Stimulated activated naive CD8-positive, alpha-beta T cell treated with anti-CD3 and anti-CD28 coated beads, Interleukin-15, Interleukin-2, amounts not matched to agents 100 ng/mL and 50 ng/mL, for 24 hours (primary cell): Measurements from ENCODE around the gene CYP27A1.
"Not testable (repeated sequence)": the region's sequence is repeated elsewhere in the genome, so short reads cannot be mapped to it uniquely, and the experiment has no call there.

ENCODE experiments used
- H3K27ac Mint-ChIP-seq: one replicate; pipeline ENCODE4 v1.8.0; 2021; ENCODE audit warnings: mild to moderate bottlenecking, mixed read lengths
- H3K27me3 Mint-ChIP-seq: one replicate; pipeline ENCODE4 v1.8.0; 2021; ENCODE audit warnings: mixed read lengths
- H3K36me3 Mint-ChIP-seq: one replicate; pipeline ENCODE4 v1.8.0; 2021; ENCODE audit warnings: low read depth, mixed read lengths
- H3K4me1 Mint-ChIP-seq: one replicate; pipeline ENCODE4 v1.8.0; 2021; ENCODE audit warnings: low read depth, mixed read lengths
- H3K4me3 Mint-ChIP-seq: one replicate; pipeline ENCODE4 v1.8.0; 2021; ENCODE audit warnings: mild to moderate bottlenecking, mixed read lengths
- H3K9me3 Mint-ChIP-seq: one replicate; pipeline ENCODE4 v1.8.0; 2021; ENCODE audit warnings: mixed read lengths

Gene CYP27A1

DNA sequence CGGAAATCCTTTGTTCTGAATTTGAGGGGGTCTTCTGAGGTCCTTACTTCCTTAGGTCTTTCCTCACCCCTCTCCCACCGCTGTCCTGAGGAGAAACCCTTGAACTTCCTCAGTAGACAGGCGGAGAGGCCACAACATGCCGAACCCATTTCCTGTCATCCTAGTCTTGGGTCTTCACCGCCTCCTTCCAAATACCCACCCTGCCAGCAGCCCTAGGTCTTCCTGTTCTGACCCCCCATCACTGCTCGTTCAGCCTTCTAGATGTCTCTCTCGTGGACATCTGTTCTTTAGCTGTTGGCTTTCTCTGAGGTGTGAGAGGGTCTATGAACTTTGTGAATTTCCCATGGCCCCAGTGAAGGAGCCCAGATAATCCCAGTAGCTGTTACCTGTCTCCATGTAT is 27.2 kb upstream of the CYP27A1 start:
- Mint-ChIP-seq H3K9me3 (no peaks in the 10 kb centered on the region), H3K4me1 (peaks cover 4% of the 10 kb centered on the region), H3K27me3 (no peaks in the 10 kb centered on the region), H3K27ac (no peak overlapping the region), H3K4me3 (no peak overlapping the region), H3K36me3 (peaks cover 63% of the 10 kb centered on the region)

DNA sequence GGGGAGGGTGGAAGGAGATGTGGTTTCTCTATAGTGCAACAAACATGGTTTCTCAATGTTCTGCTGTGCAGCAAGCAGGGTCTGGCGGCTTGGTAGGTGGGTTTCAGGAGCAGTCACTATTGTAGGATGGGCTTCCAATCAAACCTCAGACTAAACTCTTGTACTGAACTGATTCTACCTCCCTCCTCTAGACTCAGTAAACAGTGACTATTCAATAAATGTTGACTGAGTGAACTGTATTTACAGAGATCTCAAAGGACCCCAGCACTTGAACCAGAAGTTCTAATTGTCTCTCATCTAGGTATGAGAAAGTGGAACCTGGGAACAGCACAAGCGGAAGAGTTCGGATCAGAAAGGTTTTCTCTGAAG is 26.8 kb upstream of the CYP27A1 start:
- no peaks in the 10 kb centered on the region for H3K9me3 Mint-ChIP-seq
- H3K4me3 Mint-ChIP-seq = no peak overlapping the region
- H3K4me1 Mint-ChIP-seq = peaks cover 4% of the 10 kb centered on the region
- no peaks in the 10 kb centered on the region for H3K27me3 Mint-ChIP-seq
- no peak overlapping the region for H3K27ac Mint-ChIP-seq
- H3K36me3 Mint-ChIP-seq = peaks cover 59% of the 10 kb centered on the region

DNA sequence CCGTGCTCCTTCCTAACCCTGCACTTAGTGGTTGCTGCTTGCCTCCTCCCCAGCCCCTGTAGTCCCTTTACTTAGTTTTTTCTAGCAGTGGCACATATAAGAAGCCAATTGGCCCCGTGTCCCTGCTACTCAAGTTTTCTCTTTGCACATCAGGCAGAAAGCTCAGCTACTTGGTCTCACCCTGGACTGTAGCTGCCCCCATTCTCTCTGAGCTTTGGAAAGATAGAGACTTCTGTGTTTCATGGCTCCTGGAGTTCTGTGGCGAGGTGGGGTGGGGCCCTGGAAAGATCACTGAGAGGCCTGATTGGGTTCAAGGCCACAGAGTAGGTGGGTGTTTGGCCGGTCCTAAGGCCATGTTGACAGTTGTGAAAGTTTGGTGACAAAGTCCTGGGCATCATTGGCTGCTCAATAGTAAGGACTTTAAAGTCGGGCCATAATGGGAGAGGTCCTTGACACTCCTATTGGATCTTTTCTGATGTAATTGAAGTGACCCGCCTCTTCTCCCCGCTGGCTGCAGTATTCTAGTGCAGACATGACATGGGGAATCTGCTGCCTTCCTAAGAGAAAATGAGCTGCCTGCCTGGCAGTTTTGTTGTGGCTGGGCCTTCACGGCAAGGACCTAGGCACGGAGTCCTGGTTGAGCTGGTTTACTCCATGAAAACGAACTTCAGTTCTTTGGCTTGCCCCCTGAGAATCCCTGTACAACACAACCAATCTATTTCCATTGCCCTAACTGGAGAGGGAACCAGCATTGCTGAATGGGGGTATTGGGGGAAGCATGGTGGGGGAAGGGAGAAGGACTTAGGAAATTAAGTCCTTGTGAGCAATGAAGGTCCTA is 26.2 kb upstream of the CYP27A1 start:
- Mint-ChIP-seq H3K4me1 (peaks cover 4% of the 10 kb centered on the region), H3K27me3 (no peaks in the 10 kb centered on the region), H3K4me3 (no peak overlapping the region), H3K9me3 (no peaks in the 10 kb centered on the region), H3K36me3 (peaks cover 53% of the 10 kb centered on the region), H3K27ac (no peak overlapping the region)

DNA sequence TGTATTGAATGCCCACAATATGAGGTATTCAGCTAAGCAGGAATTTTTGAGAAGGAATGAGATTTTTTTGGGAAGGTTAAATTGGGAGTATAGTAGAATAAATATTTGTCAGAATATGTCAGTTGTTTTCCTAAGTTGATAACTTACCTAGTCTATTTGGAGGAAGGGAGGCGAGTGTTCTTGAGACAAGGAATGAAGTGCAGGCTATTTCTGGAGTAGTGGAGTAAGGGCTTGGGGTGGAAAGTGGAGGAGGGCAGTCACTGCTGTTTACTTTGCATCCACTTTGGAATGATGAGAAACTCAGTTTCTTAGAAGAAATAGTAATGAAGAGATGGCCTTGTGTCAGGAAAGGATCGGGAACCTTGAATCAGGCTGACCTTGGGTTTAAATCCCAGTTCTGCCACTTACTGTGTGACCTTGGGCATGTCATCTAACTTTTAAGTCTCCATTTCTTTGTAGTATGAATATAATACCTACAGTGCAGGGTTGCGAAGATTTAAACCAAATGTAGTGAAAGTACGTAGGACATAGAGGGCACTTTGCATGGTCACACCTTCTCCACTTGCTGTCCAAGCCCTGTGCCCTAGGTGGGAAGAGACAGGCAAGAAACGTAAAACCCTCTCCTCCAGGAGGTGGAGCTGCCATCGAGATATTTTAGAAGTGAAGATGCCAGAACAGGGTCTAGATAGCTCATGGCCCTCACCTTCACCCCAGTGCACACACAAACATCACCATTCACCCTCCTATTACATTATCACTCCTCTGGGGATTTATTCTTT is 25.2 kb upstream of the CYP27A1 start:
- H3K4me1 Mint-ChIP-seq = peaks cover 4% of the 10 kb centered on the region
- H3K36me3 Mint-ChIP-seq = peaks cover 49% of the 10 kb centered on the region
- H3K27ac Mint-ChIP-seq = no peak overlapping the region

DNA sequence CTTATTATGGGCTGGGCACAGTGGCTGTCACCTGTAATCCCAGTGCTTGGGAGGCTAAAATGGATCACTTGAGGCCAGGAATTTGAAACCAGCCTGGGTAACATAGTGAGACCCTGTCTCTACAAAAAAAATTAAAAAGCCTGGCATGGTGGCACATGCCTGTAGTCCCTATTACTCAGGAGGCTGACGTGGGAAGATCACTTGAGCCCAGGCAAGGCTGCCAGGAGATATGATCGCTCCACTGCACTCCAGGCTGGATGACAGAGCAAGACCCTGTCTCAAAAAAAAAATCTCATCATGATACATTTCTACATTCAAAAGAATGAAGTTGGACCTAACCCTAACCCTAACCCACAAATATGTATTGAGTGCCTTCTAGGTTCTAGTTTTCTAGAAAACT is 20.2 kb upstream of the CYP27A1 start:
- no peaks in the 10 kb centered on the region for H3K9me3 Mint-ChIP-seq
- no peak overlapping the region for H3K4me3 Mint-ChIP-seq
- peaks cover 4% of the 10 kb centered on the region for H3K4me1 Mint-ChIP-seq
- no peaks in the 10 kb centered on the region for H3K27me3 Mint-ChIP-seq
- peaks cover 4% of the 10 kb centered on the region for H3K36me3 Mint-ChIP-seq
- no peak overlapping the region for H3K27ac Mint-ChIP-seq

More for the DNA sequence above, 25.2 kb upstream of the CYP27A1 start:
- no peaks in the 10 kb centered on the region for H3K27me3 Mint-ChIP-seq
- no peak overlapping the region for H3K4me3 Mint-ChIP-seq
- no peaks in the 10 kb centered on the region for H3K9me3 Mint-ChIP-seq

DNA sequence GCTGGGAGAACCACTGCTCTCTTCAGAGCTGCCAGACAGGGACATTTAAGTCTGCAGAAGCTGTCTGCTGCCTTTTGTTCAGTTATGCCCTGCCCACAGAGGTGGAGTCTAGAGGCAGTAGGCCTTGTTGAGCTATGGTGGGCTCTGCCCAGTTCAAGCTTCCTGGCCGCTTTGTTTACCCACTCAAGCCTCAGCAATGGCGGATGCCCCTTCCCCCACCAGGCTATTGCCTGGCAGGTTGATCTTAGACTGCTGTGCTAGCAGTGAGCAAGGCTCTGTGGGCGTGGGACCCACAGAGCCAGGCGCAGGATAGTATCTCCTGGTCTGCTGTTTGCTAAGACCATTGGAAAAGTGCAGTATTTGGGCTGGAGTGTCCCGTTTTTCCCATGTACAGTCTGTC is 9.2 kb upstream of the CYP27A1 start:
- Mint-ChIP-seq H3K36me3 (peaks cover 22% of the 10 kb centered on the region), H3K9me3 (peaks cover 12% of the 10 kb centered on the region)
- H3K27ac Mint-ChIP-seq, H3K27me3 Mint-ChIP-seq, H3K4me3 Mint-ChIP-seq, H3K4me1 Mint-ChIP-seq: not testable (repeated sequence)

DNA sequence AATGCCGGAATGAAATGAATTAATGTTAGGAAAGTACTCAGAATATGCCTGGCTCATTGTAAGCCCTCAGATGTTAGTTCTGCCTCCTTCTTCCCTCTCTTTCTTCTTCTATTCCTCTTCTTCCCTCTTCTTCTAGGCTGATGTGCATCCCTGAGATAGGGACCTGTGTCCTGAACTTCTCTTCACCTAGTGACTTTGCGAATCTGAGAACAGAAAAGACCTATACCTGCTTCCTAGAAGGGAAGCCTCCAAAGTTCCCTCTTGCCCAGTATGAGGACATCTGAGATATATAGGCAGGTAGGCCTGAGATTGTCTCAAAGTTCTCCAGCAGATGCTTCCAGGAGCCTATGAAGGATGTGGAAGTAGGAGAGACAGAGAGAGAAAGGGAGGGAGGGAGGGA is 8.1 kb upstream of the CYP27A1 start:
- Mint-ChIP-seq H3K9me3 (peaks cover 16% of the 10 kb centered on the region), H3K27me3 (peaks cover 10% of the 10 kb centered on the region), H3K4me1 (no peaks in the 10 kb centered on the region), H3K36me3 (peaks cover 25% of the 10 kb centered on the region), H3K4me3 (no peak overlapping the region), H3K27ac (no peak overlapping the region)

DNA sequence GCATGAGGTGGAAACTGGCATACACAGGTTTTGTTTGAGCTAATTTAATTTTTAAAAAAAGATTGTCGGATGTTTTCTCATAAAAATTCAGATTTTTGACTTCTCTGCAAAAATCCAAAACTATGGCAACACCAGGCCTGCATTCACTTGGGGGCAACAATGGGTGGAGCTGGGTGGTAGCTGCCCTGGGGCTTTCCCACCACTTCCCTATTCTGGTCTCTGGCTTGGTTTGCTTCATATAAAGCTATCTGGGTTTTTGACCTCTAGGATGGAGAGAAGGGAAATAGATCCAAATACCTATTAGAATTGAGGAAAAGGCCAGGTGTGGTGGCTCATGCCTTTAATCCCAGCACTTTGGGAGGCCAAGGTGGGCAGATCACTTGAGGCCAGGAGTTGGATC is 5.5 kb upstream of the CYP27A1 start:
- Mint-ChIP-seq H3K4me1 (peaks cover 7% of the 10 kb centered on the region), H3K36me3 (peaks cover 23% of the 10 kb centered on the region), H3K9me3 (peaks cover 19% of the 10 kb centered on the region), H3K27ac (no peak overlapping the region), H3K27me3 (peaks cover 33% of the 10 kb centered on the region), H3K4me3 (no peak overlapping the region)

DNA sequence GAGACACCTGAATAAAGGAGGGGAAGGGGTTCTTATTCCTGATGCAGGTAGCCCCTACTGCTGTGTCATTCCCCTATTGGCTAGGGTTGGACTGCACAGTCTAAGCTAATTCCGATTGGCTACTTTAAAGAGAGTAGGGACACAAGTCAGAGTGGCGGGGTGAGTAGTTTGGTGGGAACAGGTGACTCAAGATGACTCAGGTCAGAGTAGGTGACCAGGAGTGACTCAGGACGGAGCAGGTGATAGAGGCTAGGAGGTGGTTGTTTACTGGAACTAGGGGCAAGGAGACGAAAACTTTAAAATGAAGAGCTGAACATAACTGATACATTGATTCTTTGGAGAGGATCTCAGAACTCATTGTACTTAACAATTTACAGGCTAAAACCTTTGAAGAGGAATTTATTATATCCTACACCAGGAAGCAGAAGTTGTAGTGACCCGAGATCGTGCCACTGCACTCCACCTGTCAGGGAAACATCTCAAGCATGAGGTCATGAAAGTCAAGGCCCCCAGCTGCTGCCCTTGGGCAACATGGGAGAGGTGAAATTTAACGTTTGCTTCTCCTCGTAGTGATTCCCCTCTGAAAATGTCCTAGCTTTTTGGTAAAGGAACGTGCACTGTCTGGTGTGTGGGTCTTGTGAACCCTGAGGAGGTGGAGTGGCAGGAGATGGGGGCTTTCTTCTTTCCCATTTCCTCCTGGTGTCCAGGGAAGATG is 4.5 kb upstream of the CYP27A1 start:
- no peak overlapping the region for H3K4me3 Mint-ChIP-seq

DNA sequence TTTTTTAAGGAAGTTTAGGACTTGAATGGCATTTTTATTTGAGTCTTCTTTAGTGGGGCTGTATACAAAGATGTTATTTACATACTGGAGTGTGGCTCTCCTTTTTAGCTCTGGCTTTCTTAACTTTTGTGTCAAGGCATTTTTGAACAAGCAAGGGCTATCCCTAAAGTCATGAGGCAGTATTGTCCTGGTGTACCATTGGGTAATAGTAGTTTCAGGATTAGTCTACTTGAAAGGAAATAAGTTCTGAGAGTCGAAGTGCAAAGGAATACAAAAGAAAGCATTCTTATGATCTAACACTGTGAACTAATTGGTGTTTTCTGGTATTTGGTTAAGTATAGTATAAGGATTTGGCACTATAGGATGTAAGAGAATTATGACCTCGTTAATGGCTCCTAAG is 1.9 kb upstream of the CYP27A1 start:
- no peak overlapping the region for H3K4me3 Mint-ChIP-seq
- no peak overlapping the region for H3K27ac Mint-ChIP-seq
- peaks cover 7% of the 10 kb centered on the region for H3K4me1 Mint-ChIP-seq
- H3K27me3 Mint-ChIP-seq = peaks cover 57% of the 10 kb centered on the region
- peaks cover 23% of the 10 kb centered on the region for H3K36me3 Mint-ChIP-seq
- H3K9me3 Mint-ChIP-seq = peaks cover 19% of the 10 kb centered on the region

More for the DNA sequence above, 4.5 kb upstream of the CYP27A1 start:
- H3K36me3 Mint-ChIP-seq = peaks cover 23% of the 10 kb centered on the region
- peaks cover 7% of the 10 kb centered on the region for H3K4me1 Mint-ChIP-seq
- peak overlapping the region; percentile 42 for H3K27ac Mint-ChIP-seq
- H3K9me3 Mint-ChIP-seq = peaks cover 19% of the 10 kb centered on the region
- peaks cover 36% of the 10 kb centered on the region for H3K27me3 Mint-ChIP-seq

DNA sequence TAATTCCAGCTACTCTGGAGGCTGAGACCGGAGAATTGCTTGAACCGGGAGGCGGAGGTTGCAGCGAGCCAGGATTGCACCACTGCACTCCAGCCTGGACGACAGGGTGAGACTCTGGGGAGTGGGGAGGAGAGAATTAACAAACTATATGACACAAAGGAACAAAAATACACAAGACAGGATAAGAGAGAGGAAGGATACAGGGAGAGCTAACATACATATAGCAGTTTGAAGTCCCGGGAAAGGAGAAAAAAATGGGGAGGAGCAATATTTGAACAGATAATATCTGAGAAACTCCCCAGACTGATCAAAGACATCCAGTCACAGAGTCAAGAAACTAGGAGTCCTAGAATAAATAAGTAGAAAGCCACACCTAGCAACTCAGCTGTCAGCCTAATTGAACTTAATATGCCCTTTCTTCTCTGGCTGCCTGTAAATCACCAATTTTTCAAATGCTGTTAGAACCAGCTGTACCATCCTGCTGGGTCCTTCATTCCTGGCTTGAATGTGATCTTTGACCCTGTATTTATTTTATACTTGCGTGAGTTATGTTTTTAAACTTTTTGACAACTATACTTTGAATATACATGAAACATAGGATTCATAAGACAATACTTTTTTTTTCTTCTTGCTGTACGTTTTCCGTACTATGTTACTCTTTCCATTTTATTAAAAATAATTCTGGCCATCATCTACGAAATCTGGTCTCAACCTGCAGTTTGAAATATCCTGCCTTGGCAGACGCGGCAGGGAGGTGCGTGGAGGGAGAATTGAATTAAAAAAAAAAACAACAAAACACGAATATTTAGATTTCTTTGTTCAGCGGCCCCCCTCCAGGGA is 876 bp upstream of the CYP27A1 start:
- H3K9me3 Mint-ChIP-seq = peaks cover 17% of the 10 kb centered on the region
- H3K4me1 Mint-ChIP-seq = peaks cover 7% of the 10 kb centered on the region
- peaks cover 66% of the 10 kb centered on the region for H3K27me3 Mint-ChIP-seq
- H3K27ac Mint-ChIP-seq = no peak overlapping the region
- peaks cover 21% of the 10 kb centered on the region for H3K36me3 Mint-ChIP-seq
- peak overlapping the region; percentile 43 for H3K4me3 Mint-ChIP-seq

DNA sequence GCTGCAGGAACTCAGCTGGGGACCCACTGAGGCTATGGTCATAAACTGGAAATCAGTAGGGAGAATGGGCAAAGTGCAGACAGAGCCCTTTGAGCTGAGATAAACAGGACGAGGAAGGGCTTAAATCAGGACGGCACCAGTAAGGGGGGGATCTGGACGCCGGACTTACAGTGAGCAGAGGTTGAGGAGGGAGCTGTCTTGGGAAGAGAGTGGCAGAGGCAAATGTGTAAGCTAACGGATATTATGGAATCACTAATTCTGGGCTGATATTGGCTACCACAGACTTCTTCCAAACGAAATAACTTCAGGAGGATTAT is 539 bp downstream of the CYP27A1 start:
- Mint-ChIP-seq H3K27ac (no peak overlapping the region), H3K9me3 (peaks cover 9% of the 10 kb centered on the region), H3K4me3 (peak overlapping the region; percentile 16), H3K27me3 (peaks cover 63% of the 10 kb centered on the region), H3K36me3 (peaks cover 12% of the 10 kb centered on the region), H3K4me1 (peaks cover 7% of the 10 kb centered on the region)

DNA sequence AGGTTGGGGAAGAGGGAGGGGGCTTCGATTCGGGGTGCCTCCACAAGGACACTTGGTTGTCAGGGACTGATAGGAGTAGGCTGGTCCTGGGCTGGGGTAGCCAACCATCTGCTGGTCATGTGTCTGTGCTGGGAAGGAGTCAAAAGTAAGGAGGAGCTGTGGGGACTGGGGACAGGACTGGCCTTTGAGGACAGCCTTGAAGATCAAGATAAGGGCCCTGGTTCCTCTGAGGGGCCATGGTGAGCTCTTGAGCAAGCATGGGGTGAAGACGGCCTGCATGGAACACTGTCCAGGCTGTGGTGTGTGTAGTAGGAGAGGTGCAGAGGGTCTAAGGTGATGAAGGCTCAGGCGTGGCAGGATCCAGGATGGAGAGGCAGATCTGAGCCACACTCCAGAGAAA is 1.7 kb downstream of the CYP27A1 start:
- peaks cover 6% of the 10 kb centered on the region for H3K36me3 Mint-ChIP-seq
- H3K27ac Mint-ChIP-seq = no peak overlapping the region
- H3K4me3 Mint-ChIP-seq = no peak overlapping the region
- H3K9me3 Mint-ChIP-seq = peaks cover 3% of the 10 kb centered on the region
- H3K27me3 Mint-ChIP-seq = peaks cover 61% of the 10 kb centered on the region
- peaks cover 7% of the 10 kb centered on the region for H3K4me1 Mint-ChIP-seq

DNA sequence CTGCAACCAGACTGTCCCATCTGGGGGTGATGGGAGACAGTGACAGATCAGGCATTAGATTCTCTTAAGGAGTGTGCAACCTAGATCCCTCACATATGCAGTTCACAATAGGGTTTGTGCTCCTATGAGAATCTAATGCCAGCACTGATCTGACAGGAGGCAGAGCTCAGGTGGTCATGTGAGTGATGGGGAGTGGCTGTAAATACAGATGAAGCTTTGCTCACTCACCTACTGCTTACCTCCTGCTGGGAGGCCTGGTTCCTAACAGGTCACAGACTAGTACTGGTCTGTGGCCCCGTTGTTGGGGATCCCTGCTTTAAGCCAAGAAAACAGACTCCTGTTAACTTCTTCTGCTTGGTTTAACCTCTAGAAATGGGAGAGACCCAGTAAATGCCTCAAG is 3.2 kb downstream of the CYP27A1 start:
- peaks cover 7% of the 10 kb centered on the region for H3K4me1 Mint-ChIP-seq
- H3K9me3 Mint-ChIP-seq = no peaks in the 10 kb centered on the region
- no peak overlapping the region for H3K4me3 Mint-ChIP-seq
- peaks cover 1% of the 10 kb centered on the region for H3K36me3 Mint-ChIP-seq
- H3K27ac Mint-ChIP-seq = no peak overlapping the region
- peaks cover 50% of the 10 kb centered on the region for H3K27me3 Mint-ChIP-seq
